K562 (cell line): ENCODE results near the gene TEPSIN. TPM values are rescaled to one million over a fixed set of nuclear protein-coding genes. Genes with fewer than 3 reads are reported as not detected.
A peak's percentile ranks its signal among the peaks of the same experiment; 100 is the strongest.

Experiments used
- CLOCK ChIP-seq: fragments of 250-450 bp; sonication (Bioruptor Pico); IDR thresholded peaks from 2 replicates; pipeline ENCODE4 v1.4.0; 2020; ENCODE audit warnings: mild to moderate bottlenecking, moderate library complexity, borderline replicate concordance
- ETS1 ChIP-seq: conservative IDR thresholded peaks from 2 replicates; pipeline ENCODE4 v1.6.1; 2011; ENCODE audit warnings: low read depth, mild to moderate bottlenecking, low read length; ENCODE audit not compliant: control insufficient read depth
- FOXA3 ChIP-seq, 2 experiments: fragments of 450-650 bp in 1 of 2; sonication (generic) in 1 of 2; formaldehyde crosslinking; IDR thresholded peaks in 1 of 2; conservative IDR thresholded peaks in 1 of 2; 2 replicates each; pipeline versions ENCODE4 v1.4.0 to v1.8.0; 2020 to 2022; ENCODE audit warnings: mild to moderate bottlenecking in 2 of 2, missing genetic modification reagents in 1 of 2
- FOXM1 ChIP-seq, 2 experiments: fragments of 450-650 bp in 1 of 2; sonication (generic) in 1 of 2; formaldehyde crosslinking in 1 of 2; IDR thresholded peaks; 2 replicates each; pipeline versions ENCODE4 v1.6.1 to v1.9.0; 2017 to 2022; ENCODE audit warnings: low read depth in 2 of 2, mild to moderate bottlenecking in 2 of 2, missing genetic modification reagents in 1 of 2, moderate library complexity in 1 of 2
- HMG20A ChIP-seq: fragments of 450-650 bp; formaldehyde crosslinking; conservative IDR thresholded peaks from 2 replicates; pipeline ENCODE4 v1.4.0; 2020; ENCODE audit warnings: mild to moderate bottlenecking, mixed read lengths
- HNRNPL ChIP-seq: fragments of 200-400 bp; formaldehyde crosslinking; IDR thresholded peaks from 2 replicates; pipeline ENCODE4 v1.6.1; 2017; ENCODE audit warnings: low read depth, mild to moderate bottlenecking, low read length
- MGA ChIP-seq: fragments of 450-650 bp; IDR thresholded peaks from 2 replicates; pipeline ENCODE4 v1.6.1; 2016; ENCODE audit warnings: mild to moderate bottlenecking, moderate library complexity
- TAL1 ChIP-seq: fragments of 450-650 bp; IDR thresholded peaks from 2 replicates; pipeline ENCODE4 v1.6.1; 2016; ENCODE audit warnings: mild to moderate bottlenecking
- TGIF2 ChIP-seq: sonication (generic); formaldehyde crosslinking; IDR thresholded peaks from 2 replicates; pipeline ENCODE4 v1.8.1; 2022; ENCODE audit warnings: mild to moderate bottlenecking, missing genetic modification reagents, moderate library complexity
- ZFP1 ChIP-seq: fragments of 450-650 bp; formaldehyde crosslinking; IDR thresholded peaks from 2 replicates; pipeline ENCODE4 v1.4.0; 2020; ENCODE audit warnings: mild to moderate bottlenecking, mixed read lengths
- polyA plus RNA-seq, 8 experiments: library from polyadenylated mRNA; depleted of rRNA in 4 of 8; stranded (reverse) in 5 of 8; unstranded in 3 of 8; fragments of >200 nt; fragmentation: Nextera tagmentation in 2 of 8; fragmentation: Illumina TruSeq in 1 of 8; extraction: Ambion mirVana in 2 of 8; extraction: Trizol in 1 of 8; gene quantifications; 2 replicates each; pipeline versions ENCODE4 v1.2.1 to v1.2.3, GENCODE V29; 2011 to 2014; ENCODE audit warnings: inconsistent platforms in 1 of 8, missing spikeins in 1 of 8
- total RNA-seq, 7 experiments: library from RNA; depleted of rRNA in 6 of 7; stranded (reverse); fragments of >200 nt in 6 of 7; fragmentation: Illumina TruSeq in 2 of 7; extraction: Trizol in 2 of 7; gene quantifications; 2 replicates each; pipeline versions ENCODE4 v1.2.1 to v1.2.3, GENCODE V29; 2011 to 2021; ENCODE audit warnings: low replicate concordance in 1 of 7

Gene TEPSIN
- total and polyA plus RNA-seq, 9 of the 15 experiments (the other 6 are each of a cell fraction or from before 2014, with no cell fraction given): 0.80 to 29.8 (median 5.3) TPM

GRCh38 chr17:81238815-81239713 is at the start of gene TEPSIN, which contains the start of gene NDUFAF8 (continued):
- TF ChIP-seq MGA (no peak), HMG20A (CRISPR knock-in tag) (no peak), HNRNPL (no peak), FOXM1 (IDR thresholded peaks at IDR 0.05; ENCODE audit: low read depth) (no peak), FOXM1 (CRISPR knock-in tag; IDR thresholded peaks at IDR 0.05; ENCODE audit: low read depth) (peak; percentile 41), CLOCK (CRISPR knock-in tag) (no peak), ETS1 (peak; percentile 35; the same call in 1 of the 2 replicates), FOXA3 (CRISPR knock-in tag; conservative IDR thresholded peaks at IDR 0.05 in 1 of 2, IDR thresholded peaks at IDR 0.05 in 1 of 2) (no peak), TGIF2 (CRISPR knock-in tag) (0 out of 2 replicates have a peak, but pooled peaks have one; percentile 53), ZFP1 (CRISPR knock-in tag) (no peak), TAL1 (no peak)
